NCI-H510A treated with DMSO at 0.1 percent for 48 hours (cell line): ENCODE data around the gene EIF2B2.
"Not testable (repeated sequence)": the region's sequence is repeated elsewhere in the genome, so short reads cannot be mapped to it uniquely, and the experiment has no call there.

ENCODE experiments used
- DNase-seq: peaks from one replicate; lab custom pipeline; 2025; lab: John Stamatoyannopoulos, UW

The EIF2B2 gene

GRCh38 chr14:74995781-74996180 lies 6.9 kb upstream of the EIF2B2 start:
- not testable (repeated sequence) for DNase-seq

DNA sequence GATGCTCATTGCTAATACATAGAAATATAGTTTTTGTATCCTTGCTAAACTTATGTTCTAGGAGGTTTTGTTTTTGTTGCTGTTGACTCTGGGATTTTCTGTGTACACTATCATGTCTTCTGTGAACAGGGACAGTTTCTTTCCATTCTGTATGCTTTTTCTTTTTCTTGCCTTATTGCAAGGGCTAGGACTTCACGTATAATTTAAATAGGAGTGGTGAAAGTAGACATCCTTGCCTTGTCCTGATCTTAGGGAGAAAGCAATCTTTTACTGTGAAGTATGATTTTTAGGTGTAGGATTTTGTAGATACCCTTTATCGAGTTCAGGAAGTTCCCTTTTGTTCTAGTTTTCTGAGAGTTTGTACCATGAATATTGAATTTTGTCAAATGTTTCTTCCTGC lies 1.5 kb upstream of the EIF2B2 start:
- no peak for DNase-seq

GRCh38 chr14:75001899-75002298 lies 822 bp upstream of the EIF2B2 start:
- no peak for DNase-seq

DNA sequence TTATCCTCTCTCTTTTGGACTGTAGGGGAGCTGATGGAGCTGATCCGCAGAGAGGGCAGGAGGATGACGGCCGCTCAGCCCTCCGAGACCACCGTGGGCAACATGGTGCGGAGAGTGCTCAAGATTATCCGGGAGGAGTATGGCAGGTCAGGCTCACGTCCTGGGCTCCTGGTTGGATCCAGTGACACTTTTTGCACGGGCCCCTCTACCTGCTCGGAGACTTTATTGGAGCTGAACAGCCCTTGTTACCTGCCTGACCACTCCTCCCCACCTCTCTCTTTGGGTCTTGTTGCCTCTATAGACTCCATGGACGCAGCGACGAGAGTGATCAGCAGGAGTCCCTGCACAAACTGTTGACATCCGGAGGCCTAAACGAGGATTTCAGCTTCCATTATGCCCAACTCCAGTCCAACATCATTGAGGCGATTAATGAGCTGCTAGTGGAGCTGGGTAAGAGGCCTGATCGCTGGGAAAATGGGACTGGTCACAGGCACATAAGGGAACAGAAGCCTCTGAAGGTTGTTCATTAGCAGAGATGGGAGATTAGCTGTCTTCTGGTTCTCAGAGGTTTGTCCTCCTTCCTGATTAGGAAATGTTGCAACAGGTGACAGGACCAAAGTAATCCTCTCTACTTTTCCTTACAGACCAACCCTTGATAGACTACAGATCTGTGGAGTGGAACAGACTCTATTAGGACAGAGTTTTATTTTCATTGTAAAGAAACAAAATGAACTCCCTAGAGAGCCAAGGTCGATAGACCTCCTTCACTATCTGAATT lies 718 bp downstream of the EIF2B2 start:
- DNase-seq = no peak

DNA sequence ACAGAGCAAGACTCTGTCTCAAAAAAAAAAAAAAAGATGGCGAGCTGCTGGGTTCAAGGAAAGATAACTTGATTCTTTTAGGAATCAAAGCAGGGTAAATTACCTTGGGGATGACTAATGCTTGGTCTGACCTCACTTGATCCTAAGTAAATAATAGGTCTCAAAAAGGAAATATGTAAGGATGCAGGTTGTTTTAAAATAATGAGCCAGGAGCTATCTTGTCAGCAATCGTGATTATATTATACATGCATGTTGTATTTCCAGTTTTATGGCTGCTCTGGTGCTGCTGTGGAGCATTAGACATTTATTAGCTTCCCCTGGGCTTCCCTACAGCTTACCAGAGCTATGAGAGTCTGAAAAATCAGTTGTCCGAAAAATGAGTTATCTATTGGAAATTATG lies 2.6 kb downstream of the EIF2B2 start:
- DNase-seq = no peak

- no peak for DNase-seq
Measured at GRCh38 chr14:75009176-75009575, 6.5 kb downstream of the EIF2B2 start.

- no peak for DNase-seq
Measured at GRCh38 chr14:75010472-75011093, 7.9 kb downstream of the EIF2B2 start.

- DNase-seq = no peak
Measured at GRCh38 chr14:75011356-75011994, 8.8 kb downstream of the EIF2B2 start.

DNA sequence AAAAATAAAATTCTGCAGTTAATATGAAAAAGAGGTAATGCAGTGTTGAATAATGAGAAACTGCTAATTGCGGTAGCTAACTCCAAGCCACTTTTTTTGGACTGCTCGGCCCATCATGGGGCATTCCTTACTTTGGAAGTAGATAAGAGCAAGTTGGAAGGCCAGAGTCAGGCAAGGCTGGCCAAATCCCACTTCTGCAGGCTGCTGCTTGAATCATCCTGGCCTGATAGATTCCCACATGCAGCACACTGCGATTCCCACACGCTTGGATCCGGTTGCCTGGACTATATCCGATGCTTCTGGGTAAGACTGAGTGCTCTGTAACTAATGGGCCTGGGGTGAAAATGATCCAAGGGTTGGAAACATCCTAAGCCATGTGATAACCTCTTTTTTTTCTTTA lies 10.6 kb downstream of the EIF2B2 start:
- no peak for DNase-seq

DNA sequence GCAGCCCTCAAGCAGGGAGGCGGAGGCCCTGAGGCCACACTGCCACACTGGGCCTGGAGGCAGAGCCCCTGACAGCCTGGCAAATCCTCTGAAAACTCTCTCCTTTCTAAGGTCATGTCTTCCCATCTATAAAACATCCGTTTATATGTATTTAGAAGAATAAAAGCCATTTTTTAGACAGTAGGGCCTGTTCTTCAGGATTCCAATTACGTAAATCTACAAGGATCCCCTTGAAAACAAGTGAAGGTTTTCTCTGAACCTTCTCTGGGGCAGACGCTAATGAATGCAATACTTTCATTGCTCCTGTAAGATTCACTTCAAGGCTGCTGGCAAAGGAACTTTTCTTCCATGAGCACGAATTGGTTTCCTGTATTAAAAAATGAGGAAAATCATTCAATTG lies 12.8 kb downstream of the EIF2B2 start:
- no peak for DNase-seq

- no peak for DNase-seq
Measured at GRCh38 chr14:75016815-75017214, 14.1 kb downstream of the EIF2B2 start.

DNA sequence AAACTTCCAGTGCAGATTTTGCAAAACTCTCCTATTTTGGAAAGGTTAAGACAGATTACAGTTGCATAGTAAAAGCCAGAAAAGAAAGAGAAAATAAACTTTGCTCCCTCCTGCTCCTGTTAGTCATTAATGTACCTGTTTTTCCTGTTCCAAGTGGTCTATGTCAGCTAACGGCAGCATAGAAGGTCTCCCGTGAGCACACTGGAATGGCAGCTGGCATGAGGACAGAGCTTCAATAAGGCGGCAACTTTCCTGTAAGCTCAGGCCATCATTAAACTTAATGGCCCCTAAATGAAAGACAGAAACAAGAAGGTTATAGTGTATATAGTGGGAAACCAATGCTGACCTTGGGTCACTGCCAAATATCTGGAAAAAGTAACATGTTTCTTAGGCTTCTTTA lies 16.0 kb downstream of the EIF2B2 start:
- no peak for DNase-seq

DNA sequence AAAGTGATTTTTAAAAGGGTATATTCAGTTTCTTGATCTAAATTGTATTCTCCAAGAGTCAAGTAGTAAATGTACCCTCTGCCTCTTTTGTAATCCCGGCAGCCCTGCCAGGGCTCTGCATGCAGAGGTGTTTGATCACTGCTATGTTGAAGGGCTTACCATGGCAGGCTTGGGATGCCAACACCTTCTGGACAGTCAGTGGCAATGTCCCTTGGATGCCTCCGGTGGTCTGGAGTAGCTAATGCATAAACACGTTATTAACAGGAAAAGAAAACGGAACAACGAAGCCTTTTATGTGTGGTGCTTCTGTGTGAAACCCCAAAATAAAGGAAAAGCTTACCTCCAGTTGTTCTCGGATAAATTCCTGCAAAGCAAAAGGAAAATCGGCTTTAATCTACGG lies 19.9 kb downstream of the EIF2B2 start:
- DNase-seq = no peak

DNA sequence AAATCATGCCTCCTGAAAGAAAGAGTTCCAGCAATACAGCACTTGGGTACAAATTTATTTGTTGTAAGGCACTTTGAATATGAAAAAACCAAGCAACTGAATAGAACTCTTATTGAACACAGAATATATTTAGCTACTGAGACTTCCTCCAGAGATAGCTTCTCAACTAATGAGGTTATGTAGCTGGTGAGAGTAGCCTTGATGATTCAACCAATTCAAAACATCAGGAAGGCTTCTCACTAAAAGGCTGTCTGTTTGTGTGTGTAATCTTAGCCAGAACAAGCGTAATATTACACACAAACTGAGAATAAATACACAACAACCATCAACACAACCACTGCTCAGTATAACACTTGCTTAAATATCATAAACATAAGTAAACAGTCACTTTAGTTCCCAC lies 20.4 kb downstream of the EIF2B2 start:
- no peak for DNase-seq

GRCh38 chr14:75025082-75025481 lies 22.4 kb downstream of the EIF2B2 start:
- DNase-seq = no peak

GRCh38 chr14:75025876-75026275 lies 23.2 kb downstream of the EIF2B2 start:
- no peak for DNase-seq

GRCh38 chr14:75030147-75030546 lies 27.4 kb downstream of the EIF2B2 start:
- no peak for DNase-seq

- DNase-seq = no peak
Measured at GRCh38 chr14:75032939-75033338, 30.2 kb downstream of the EIF2B2 start.

DNA sequence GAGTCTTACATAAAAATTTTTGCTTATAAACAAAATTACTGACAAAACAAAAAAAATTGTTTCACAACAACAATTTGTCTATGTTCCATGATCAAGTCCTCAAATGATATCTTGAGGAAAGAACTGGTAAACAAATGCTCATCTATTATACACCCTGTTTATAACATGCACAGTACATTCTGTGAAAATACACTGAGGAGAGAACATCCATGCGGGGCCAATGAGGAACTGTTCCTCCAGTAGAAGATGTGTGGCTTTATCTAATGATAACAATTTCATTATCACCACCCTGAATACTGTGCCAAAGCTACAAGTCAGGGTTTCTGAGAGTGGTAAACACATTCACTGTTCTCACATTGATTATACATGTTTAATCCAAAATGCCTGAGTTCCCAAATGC lies 37.8 kb downstream of the EIF2B2 start:
- no peak for DNase-seq

DNA sequence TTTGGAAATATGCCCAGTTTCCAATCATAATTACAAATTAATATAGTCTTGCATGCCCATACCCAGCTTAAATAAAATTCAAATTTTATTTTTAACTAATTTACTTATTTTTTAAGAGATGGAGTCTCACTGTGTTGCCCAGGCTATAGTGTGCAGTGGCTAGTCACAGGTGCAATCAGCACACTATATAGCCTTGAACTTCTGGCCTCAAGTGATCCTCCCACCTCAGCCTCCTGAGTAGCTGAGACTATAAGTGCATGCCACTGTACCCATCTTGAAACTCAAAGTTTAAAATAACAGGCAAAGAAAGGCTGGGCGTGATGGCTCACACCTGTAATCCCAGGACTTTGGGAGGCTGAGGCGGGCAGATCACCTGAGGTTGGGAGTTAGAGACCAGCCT lies 38.2 kb downstream of the EIF2B2 start:
- no peak for DNase-seq

DNA sequence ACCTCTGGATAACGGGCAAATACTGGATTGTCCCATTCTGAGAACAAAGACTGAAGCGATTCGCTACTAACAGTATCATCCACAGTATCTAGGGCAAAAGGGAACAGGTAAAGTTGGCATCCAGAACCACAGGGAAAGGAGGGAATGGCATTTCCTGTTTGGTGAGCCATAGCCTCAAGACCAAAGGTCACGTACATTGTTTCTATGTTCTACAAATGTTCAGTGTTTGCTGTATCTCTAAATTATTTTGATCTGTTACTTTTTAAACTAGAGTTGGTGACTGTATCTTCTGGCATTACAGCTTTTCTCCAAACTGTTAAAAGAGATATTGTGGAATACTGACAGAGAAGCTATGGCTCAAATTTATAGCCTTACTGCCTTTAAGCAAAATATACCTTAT lies 38.9 kb downstream of the EIF2B2 start:
- no peak for DNase-seq

- no peak for DNase-seq
Measured at GRCh38 chr14:75042035-75042434, 39.3 kb downstream of the EIF2B2 start.

DNA sequence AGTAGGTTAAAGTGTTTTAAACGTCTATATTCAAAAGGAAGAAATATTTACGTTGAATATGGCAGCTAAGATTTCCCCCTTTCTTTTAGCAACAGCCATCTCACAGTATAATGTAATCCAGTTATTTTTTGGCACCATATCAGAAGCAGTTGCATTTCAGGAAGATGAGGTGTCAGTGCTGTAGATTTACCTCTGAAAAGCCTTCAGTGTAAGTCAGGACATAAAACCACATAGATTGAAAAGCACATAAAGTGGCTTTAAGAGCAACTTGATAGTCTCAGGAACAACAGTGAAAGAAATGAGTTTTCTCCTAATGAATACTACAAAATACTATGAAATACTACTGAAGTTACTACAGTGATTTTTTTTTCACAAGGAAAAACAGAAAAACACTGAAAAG lies 41.6 kb downstream of the EIF2B2 start:
- no peak for DNase-seq
